Naive thymus-derived CD8-positive, alpha-beta T cell (primary cell): ENCODE results near the gene GMPPB. TPM values are rescaled to one million over a fixed set of nuclear protein-coding genes. Genes with fewer than 3 reads are reported as not detected.

Experiments
- ATAC-seq, 2 donors: fragments of 150-1000 bp; cut with Tn5 transposase in 1 of 2; sonication (Bioruptor Pico), chemical (Tn5 transposase) in 1 of 2; 1 replicate in 1 of 2; 2 replicates in 1 of 2; pipeline ENCODE4 v1.10.0; 2021; ENCODE audit warnings: mild to moderate bottlenecking in 2 of 2, moderate library complexity in 2 of 2
- POLR2A ChIA-PET: fragments of 350-600 bp; sonication (Branson Sonifier 250); formaldehyde crosslinking; loops from one replicate; lab custom pipeline; 2021; ENCODE audit warnings: antibody characterized with exemption; lab: Charles Lee
- DNase-seq, 10 donors: peaks; one replicate each; pipeline versions ENCODE4 v3.0.0 to v3.0.0-alpha.2; 2020 to 2022
- H3K27ac Mint-ChIP-seq, 10 donors: one replicate each; pipeline ENCODE4 v1.8.0; 2020 to 2022; ENCODE audit warnings: mild to moderate bottlenecking in 10 of 10, mixed read lengths in 10 of 10, moderate library complexity in 4 of 10, inconsistent platforms in 1 of 10
- H3K27me3 Mint-ChIP-seq, 5 donors: one replicate each; pipeline ENCODE4 v1.8.0; 2021 to 2022; ENCODE audit warnings: mixed read lengths in 5 of 5
- H3K36me3 Mint-ChIP-seq, 3 donors: one replicate each; pipeline ENCODE4 v1.8.0; 2020 to 2022; ENCODE audit warnings: mixed read lengths in 3 of 3, mild to moderate bottlenecking in 2 of 3, inconsistent platforms in 1 of 3
- H3K4me1 Mint-ChIP-seq, 4 donors: one replicate each; pipeline ENCODE4 v1.8.0; 2021 to 2022; ENCODE audit warnings: mixed read lengths in 4 of 4
- H3K4me3 Mint-ChIP-seq, 10 donors: one replicate each; pipeline ENCODE4 v1.8.0; 2020 to 2022; ENCODE audit warnings: mild to moderate bottlenecking in 10 of 10, mixed read lengths in 10 of 10, moderate library complexity in 6 of 10, inconsistent platforms in 1 of 10
- H3K9me3 Mint-ChIP-seq, 9 donors: one replicate each; pipeline ENCODE4 v1.8.0; 2020 to 2022; ENCODE audit warnings: mixed read lengths in 9 of 9, mild to moderate bottlenecking in 3 of 9, inconsistent platforms in 1 of 9, moderate library complexity in 1 of 9
- polyA plus RNA-seq, 3 donors: library from polyadenylated mRNA; unstranded; fragments of 300-500 nt; fragmentation: Illumina TruSeq; gene quantifications; one replicate each; pipeline ENCODE4 v1.2.3, GENCODE V29; 2021
- total RNA-seq, 8 experiments: library from RNA in 2 of 8; stranded (reverse) in 2 of 8; gene quantifications; one replicate each; pipeline ENCODE4 v1.2.3 and lab custom pipeline; 2021 to 2026

Gene GMPPB
- total and polyA plus RNA-seq, 5 experiments from 2014 or later, result 7.5 to 22.2 (median 14.8) TPM

DNA sequence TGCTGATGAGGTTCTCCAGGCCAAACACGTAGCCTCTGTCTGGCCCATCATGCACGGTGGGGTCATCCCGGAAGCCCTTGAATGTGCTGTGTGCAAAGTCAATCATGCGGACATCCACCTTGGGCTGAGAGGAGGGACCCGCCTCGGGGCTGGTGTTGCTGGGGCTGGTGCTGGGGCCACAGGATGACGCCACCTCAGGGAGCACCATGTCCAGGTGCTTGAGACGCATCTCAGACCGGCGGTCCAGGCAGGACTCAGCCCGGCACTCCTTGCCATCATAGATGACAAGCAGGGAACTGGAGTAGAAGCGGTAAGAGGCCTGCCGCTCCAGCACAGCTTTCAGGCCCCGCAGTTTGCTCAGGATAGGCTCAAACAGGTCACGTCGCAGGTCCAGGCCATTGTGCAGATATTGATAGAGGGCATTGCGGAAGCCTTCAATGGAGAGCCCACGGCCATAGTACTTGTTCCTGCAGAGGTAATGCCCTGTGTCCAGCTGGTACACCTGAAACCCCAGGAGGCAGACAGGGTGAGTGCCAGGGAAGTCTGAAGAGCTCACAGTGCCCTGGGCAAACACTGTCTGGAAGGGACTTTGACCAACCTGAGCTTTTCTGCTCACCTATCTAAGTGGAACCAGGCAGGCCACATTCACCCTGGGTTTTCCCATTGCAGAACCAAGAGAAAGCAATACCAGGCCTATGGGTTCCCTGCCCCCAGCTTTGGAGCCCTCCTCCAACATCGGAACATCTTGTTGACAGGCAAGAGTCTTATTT, 3.6 kb upstream of the GMPPB start:
- Mint-ChIP-seq H3K4me3 (no peak overlapping the region), H3K4me1 (peaks cover 10 to 20% (median 15%) of the 10 kb centered on the region in 4 donors), H3K27ac (peak overlapping the region in 2 of 10 donors; percentile 11 to 31), H3K9me3 (no peaks in the 10 kb centered on the region), H3K27me3 (no peaks in the 10 kb centered on the region), H3K36me3 (peaks cover 0 to 30% (median 4%) of the 10 kb centered on the region in 3 donors)
- DNase-seq (no peak), ATAC-seq (no peak)
- POLR2A ChIA-PET, result interaction anchor here (0.5 to 1.0 kb wide), 2 partner anchors 12 to 28 kb away, joined by 4 read pairs; no protein-coding TSS in a partner anchor

DNA sequence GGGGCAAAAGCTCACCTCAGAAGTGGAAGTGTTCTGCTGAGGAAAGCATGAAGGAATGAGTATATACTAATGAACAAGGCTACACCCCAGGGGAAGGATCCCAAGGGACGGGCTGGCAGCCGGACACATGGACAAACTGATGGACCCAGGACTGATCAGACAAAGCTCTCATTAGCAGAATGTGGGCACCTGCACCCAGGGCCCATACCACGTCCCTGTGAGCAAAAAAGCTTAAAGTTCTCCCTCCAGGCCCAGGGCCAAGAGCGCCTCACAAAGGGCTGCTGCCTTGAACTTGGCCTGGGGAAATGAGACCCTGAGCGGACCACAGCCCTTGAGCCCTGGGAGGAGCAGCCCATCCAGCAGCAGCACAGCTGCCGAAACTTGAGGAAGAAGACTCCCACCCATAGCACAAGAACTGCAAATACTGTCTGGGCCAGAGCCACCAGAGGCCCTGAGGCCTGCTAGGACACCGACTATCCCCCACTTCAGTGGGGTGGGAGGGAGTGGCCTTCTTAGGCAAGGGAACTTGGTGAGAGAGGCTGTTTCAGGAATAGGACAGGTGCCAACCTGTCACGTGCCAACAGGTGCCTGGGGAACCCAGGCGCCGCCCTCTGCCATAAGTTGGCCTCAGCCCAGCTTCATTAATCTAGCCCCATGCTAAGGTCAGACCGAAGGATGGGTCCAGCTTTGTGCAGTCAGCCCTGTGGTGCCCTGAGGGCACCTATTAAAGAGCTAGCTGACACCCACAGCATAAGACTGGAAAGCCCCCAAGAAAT, 2.3 kb upstream of the GMPPB start:
- DNase-seq (no peak), ATAC-seq (no peak)
- no peaks in the 10 kb centered on the region for H3K9me3 Mint-ChIP-seq
- peaks cover 11 to 25% (median 21%) of the 10 kb centered on the region in 4 donors for H3K4me1 Mint-ChIP-seq
- POLR2A ChIA-PET, result interaction anchor here (1.1 kb wide), 1 partner anchor 9 kb away, joined by 3 read pairs; no protein-coding TSS in a partner anchor
- peak overlapping the region in 1 of 10 donors; percentile 41 for H3K4me3 Mint-ChIP-seq
- H3K36me3 Mint-ChIP-seq, result peaks cover 0 to 20% (median under 1%) of the 10 kb centered on the region in 3 donors
- peak overlapping the region in 6 of 10 donors; percentile 56 to 96 (median 65) for H3K27ac Mint-ChIP-seq
- no peaks in the 10 kb centered on the region for H3K27me3 Mint-ChIP-seq

DNA sequence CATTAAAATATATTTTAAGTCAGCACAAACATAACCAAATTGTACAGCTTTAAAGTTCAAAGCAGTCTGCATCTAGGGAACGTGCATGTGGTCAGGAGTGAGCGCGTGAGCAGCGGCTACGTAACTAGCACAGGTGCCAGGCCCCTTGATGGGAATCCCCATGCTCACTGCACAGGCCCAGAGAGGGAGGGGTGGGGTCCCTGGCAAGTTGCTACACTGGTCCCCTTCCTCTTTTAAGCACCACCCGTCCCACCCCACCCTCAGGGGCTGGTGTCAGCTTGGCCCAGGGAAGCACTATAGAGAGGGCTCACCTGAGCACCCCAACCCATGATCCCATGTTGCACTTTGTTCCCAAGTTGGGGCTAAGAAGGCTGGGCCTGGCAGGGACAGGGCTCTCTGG, 835 bp upstream of the GMPPB start:
- peak overlapping the region; percentile 74 to 98 (median 96) for H3K27ac Mint-ChIP-seq
- peaks cover 15 to 36% (median 32%) of the 10 kb centered on the region in 4 donors for H3K4me1 Mint-ChIP-seq
- H3K27me3 Mint-ChIP-seq, result no peaks in the 10 kb centered on the region
- peak in 5 of 10 donors; percentile 36 to 66 (median 47) for DNase-seq
- peaks cover 0 to 8% (median 0%) of the 10 kb centered on the region in 3 donors for H3K36me3 Mint-ChIP-seq
- no peaks in the 10 kb centered on the region for H3K9me3 Mint-ChIP-seq
- peak in 1 of 2 donors; percentile 33 for ATAC-seq
- POLR2A ChIA-PET, result interaction anchor here (0.6 to 1.5 kb wide), 5 partner anchors 8 to 78 kb away, joined by 3 to 7 read pairs (median 4); partner anchors contain the start of gene INKA1
- H3K4me3 Mint-ChIP-seq, result peak overlapping the region; percentile 87 to 97 (median 93)

GRCh38 chr3:49723296-49723627, 489 bp downstream of the GMPPB start:
- peaks cover 0 to 6% (median 0%) of the 10 kb centered on the region in 3 donors for H3K36me3 Mint-ChIP-seq
- peaks cover 20 to 47% (median 43%) of the 10 kb centered on the region in 4 donors for H3K4me1 Mint-ChIP-seq
- H3K27me3 Mint-ChIP-seq, result no peaks in the 10 kb centered on the region
- POLR2A ChIA-PET, result interaction anchor here (0.6 to 2.6 kb wide), 9 partner anchors 9 to 294 kb away, joined by 3 to 7 read pairs (median 4); partner anchors contain the start of genes INKA1, NICN1 and RBM6
- H3K27ac Mint-ChIP-seq, result peak overlapping the region; percentile 80 to 98 (median 96)
- DNase-seq, result peak; percentile 35 to 74 (median 50)
- peak overlapping the region; percentile 87 to 97 (median 93) for H3K4me3 Mint-ChIP-seq
- no peaks in the 10 kb centered on the region for H3K9me3 Mint-ChIP-seq
- ATAC-seq, result peak; percentile 15 to 22

GRCh38 chr3:49722896-49723295, 855 bp downstream of the GMPPB start:
- Mint-ChIP-seq H3K9me3 (no peaks in the 10 kb centered on the region), H3K27ac (peak overlapping the region; percentile 80 to 98 (median 96)), H3K36me3 (peaks cover 0 to 2% (median 0%) of the 10 kb centered on the region in 3 donors), H3K4me3 (peak overlapping the region; percentile 87 to 97 (median 93)), H3K4me1 (peaks cover 20 to 47% (median 43%) of the 10 kb centered on the region in 4 donors), H3K27me3 (no peaks in the 10 kb centered on the region)
- POLR2A ChIA-PET, result interaction anchor here (0.6 to 2.6 kb wide), 6 partner anchors 8 to 294 kb away, joined by 3 to 7 read pairs (median 3); partner anchors contain the start of genes INKA1, NICN1 and RBM6
- ATAC-seq, result no peak
- DNase-seq, result no peak

GRCh38 chr3:49721896-49722781, 1.6 kb downstream of the GMPPB start:
- peak overlapping the region; percentile 68 to 97 (median 92) for H3K4me3 Mint-ChIP-seq
- POLR2A ChIA-PET, result interaction anchor here (1.2 to 2.6 kb wide), 4 partner anchors 7 to 218 kb away, joined by 3 to 7 read pairs (median 4); partner anchors contain the start of genes INKA1 and RBM6
- H3K36me3 Mint-ChIP-seq, result no peaks in the 10 kb centered on the region
- peaks cover 20 to 49% (median 45%) of the 10 kb centered on the region in 4 donors for H3K4me1 Mint-ChIP-seq
- H3K9me3 Mint-ChIP-seq, result no peaks in the 10 kb centered on the region
- H3K27me3 Mint-ChIP-seq, result no peaks in the 10 kb centered on the region
- ATAC-seq (no peak), DNase-seq (no peak)
- H3K27ac Mint-ChIP-seq, result peak overlapping the region in 9 of 10 donors; percentile 80 to 98 (median 95)

DNA sequence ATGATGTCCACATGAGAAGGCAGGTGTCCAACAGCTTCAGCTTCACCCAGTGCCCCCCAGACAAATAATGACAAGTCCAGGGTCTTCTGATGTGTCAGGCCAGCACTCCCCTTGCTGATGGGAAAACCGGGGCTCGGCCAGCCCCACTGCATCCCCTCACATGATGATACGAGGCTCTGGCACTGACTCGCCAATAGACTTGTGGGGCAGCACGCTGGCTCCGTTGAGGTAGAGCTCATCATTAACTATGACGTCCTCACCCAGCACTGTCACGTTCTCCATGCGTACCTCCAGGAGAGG, 2.2 kb downstream of the GMPPB start:
- Mint-ChIP-seq H3K4me3 (peak overlapping the region in 4 of 10 donors; percentile 45 to 93 (median 70)), H3K27me3 (no peaks in the 10 kb centered on the region), H3K36me3 (no peaks in the 10 kb centered on the region), H3K4me1 (peaks cover 20 to 49% (median 45%) of the 10 kb centered on the region in 4 donors), H3K27ac (peak overlapping the region in 5 of 10 donors; percentile 16 to 91 (median 67)), H3K9me3 (no peaks in the 10 kb centered on the region)
- ATAC-seq, result no peak
- POLR2A ChIA-PET, result interaction anchor here (1.2 to 2.6 kb wide), 3 partner anchors 9 to 627 kb away, joined by 3 to 7 read pairs (median 4); partner anchors contain the start of genes QRICH1 and RBM6
- DNase-seq, result no peak

- no peaks in the 10 kb centered on the region for H3K27me3 Mint-ChIP-seq
- no peak for DNase-seq
- H3K4me1 Mint-ChIP-seq, result peaks cover 20 to 49% (median 45%) of the 10 kb centered on the region in 4 donors
- POLR2A ChIA-PET, result interaction anchor here (0.7 to 2.6 kb wide), 6 partner anchors 9 to 627 kb away, joined by 3 to 7 read pairs (median 4); partner anchors contain the start of genes IP6K1, QRICH1 and RBM6
- no peak for ATAC-seq
- no peaks in the 10 kb centered on the region for H3K36me3 Mint-ChIP-seq
- H3K9me3 Mint-ChIP-seq, result no peaks in the 10 kb centered on the region
- peak overlapping the region in 9 of 10 donors; percentile 12 to 93 (median 47) for H3K4me3 Mint-ChIP-seq
- peak overlapping the region; percentile 13 to 91 (median 56) for H3K27ac Mint-ChIP-seq
Measured at GRCh38 chr3:49720855-49721595, 2.7 kb downstream of the GMPPB start.

- peak; percentile 77 to 82 for ATAC-seq
- H3K27me3 Mint-ChIP-seq, result no peaks in the 10 kb centered on the region
- no peaks in the 10 kb centered on the region for H3K9me3 Mint-ChIP-seq
- peak within 1 kb of the TSS; percentile 89 to 95 (median 92) for H3K4me3 Mint-ChIP-seq
- no peaks in the 10 kb centered on the region for H3K36me3 Mint-ChIP-seq
- peak; percentile 83 to 95 (median 88) for DNase-seq
- peaks cover 22 to 48% (median 43%) of the 10 kb centered on the region in 4 donors for H3K4me1 Mint-ChIP-seq
- POLR2A ChIA-PET, result interaction anchor here (0.7 to 1.7 kb wide), 14 partner anchors 13 to 574 kb away, joined by 3 to 9 read pairs (median 4); partner anchors contain the start of genes INKA1, IP6K1, RBM6 and UBA7
- H3K27ac Mint-ChIP-seq, result peak within 1 kb of the TSS; percentile 84 to 97 (median 94)
Measured at GRCh38 chr3:49719214-49719884, 4.4 kb downstream of the GMPPB start, which contains the start of gene AMIGO3. Gene AMIGO3, minus strand, starts transcription at chr3:49719684. Its CDS starts 219 bp downstream, at chr3:49719465.

GRCh38 chr3:49718858-49719213, 4.9 kb downstream of the GMPPB start:
- no peaks in the 10 kb centered on the region for H3K27me3 Mint-ChIP-seq
- ATAC-seq, result no peak
- POLR2A ChIA-PET, result interaction anchor here (0.8 to 1.7 kb wide), 10 partner anchors 12 to 221 kb away, joined by 3 to 9 read pairs (median 4); partner anchors contain the start of genes INKA1, IP6K1, RBM6 and UBA7
- peak overlapping the region in 9 of 10 donors; percentile 72 to 97 (median 93) for H3K27ac Mint-ChIP-seq
- H3K9me3 Mint-ChIP-seq, result no peaks in the 10 kb centered on the region
- H3K4me1 Mint-ChIP-seq, result peaks cover 22 to 49% (median 39%) of the 10 kb centered on the region in 4 donors
- H3K36me3 Mint-ChIP-seq, result no peaks in the 10 kb centered on the region
- DNase-seq, result no peak
- peak overlapping the region; percentile 89 to 95 (median 92) for H3K4me3 Mint-ChIP-seq
